ENCODE results near the gene KRT71.
"Not testable (repeated sequence)": the region's sequence is repeated elsewhere in the genome, so short reads cannot be mapped to it uniquely, and the experiment has no call there.

Gene KRT71

DNA sequence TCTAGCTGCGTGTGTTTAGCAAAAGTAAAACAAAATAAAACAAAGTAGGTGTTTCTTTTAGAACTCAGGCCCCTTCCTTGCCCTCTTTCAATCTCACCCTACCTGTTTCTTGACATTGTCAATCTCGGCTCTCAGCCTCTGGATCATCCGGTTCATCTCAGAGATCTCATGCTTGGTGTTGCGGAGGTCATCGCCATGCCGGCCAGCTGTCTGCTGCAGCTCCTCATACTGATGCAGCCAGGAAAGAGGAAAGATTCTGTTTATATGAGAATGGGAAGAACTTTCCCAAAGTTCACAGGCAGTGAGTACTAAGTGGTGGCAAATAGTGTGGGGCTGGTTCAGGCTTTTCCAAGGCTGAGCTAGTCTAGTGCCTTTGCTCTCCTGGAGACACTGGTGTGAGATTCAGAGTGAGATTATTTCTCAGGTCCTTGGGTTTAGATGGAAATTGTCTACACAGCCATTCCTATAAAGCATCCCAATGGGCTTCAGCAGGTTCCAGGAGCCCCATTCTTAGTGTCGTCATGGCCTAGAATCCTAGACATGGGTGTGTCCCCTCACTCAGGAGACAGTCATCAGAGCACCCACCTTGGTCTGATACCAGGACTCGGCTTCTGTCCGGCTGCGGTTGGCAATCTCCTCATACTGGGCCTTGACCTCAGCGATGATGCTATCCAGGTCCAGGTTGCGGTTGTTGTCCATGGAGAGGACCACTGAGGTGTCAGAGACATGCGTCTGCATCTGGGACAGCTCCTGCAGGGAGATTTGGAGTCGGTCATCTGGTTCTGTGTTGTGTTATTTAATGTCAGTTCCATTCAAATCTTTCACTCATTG is 35.7 kb downstream of the KRT71 start:
- Mint-ChIP-seq H3K4me3 (no peak overlapping the region), H3K9me3 (no peaks in the 10 kb centered on the region), H3K27me3 (peaks cover 2% of the 10 kb centered on the region), H3K4me1 (no peaks in the 10 kb centered on the region), H3K36me3 (no peaks in the 10 kb centered on the region), H3K27ac (no peak overlapping the region)
- no peak for DNase-seq (ENCODE audit: low spot score in 2 of 2)
- no peak for ATAC-seq (ENCODE audit: low read depth)

DNA sequence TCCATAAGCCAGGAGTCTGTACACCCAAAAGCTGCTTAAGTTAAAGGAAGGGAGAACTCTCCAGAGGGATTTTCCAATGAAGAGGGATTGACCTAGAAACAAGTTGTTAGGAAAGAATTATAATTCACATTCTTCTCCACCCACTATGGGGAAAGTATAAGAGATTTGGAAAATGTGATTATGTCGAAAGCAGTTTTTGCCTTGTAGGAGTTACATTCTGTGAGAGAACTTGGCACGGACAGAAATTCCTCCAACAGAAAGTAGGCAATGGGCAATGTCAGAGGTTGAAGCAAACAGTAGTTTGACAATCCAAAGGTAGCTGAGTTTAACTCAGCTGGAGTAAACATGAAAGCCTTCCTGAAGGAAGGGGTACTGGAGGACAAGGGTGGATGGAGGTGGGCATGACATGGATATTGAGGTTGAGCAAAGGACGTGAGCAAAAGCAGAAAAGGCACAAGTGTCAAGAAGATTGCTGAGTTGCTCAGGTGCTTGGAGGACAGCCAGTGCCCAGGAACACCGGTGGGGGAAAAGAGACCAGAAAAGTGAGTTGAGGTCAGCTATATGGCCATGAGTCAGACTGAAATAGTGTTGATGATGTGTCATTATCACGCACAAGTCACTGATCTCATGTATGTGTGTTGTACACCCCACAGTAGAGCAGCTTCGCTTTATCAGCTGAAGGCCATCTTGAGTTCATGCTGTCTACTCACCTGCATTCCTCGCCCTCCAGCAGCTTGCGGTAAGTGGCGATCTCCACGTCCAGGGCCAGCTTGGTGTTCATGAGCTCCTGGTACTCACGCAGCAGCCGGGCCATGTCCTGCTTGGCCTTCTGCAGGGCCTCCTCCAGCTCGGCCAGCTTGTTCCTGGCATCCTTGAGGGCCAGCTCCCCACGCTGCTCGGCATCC is 36.8 kb downstream of the KRT71 start:
- Mint-ChIP-seq H3K36me3 (no peaks in the 10 kb centered on the region), H3K27ac (no peak overlapping the region), H3K4me1 (no peaks in the 10 kb centered on the region), H3K9me3 (peaks cover 4% of the 10 kb centered on the region), H3K4me3 (no peak overlapping the region), H3K27me3 (peaks cover 3% of the 10 kb centered on the region)
- ATAC-seq (ENCODE audit: low read depth) (no peak), DNase-seq (ENCODE audit: low spot score in 2 of 2) (no peak)

DNA sequence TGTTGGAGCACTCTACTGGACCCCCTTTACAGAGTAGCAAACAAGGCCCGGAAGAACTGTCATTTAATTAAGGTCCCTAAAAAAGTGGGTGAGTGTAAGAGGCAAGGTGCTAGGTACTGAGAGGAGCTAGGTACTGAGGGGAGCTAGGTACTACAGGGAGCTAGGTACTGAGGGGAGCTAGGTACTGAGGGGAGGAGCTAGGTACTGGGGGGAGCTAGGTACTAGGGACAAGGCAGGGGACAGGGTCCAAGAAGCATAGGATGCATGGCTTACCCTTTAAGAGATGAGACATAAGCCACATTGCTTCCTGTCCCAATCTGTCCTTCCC is 37.7 kb downstream of the KRT71 start:
- Mint-ChIP-seq H3K4me1 (no peaks in the 10 kb centered on the region), H3K27ac (no peak overlapping the region), H3K9me3 (peaks cover 6% of the 10 kb centered on the region), H3K4me3 (no peak overlapping the region), H3K27me3 (peaks cover 4% of the 10 kb centered on the region), H3K36me3 (no peaks in the 10 kb centered on the region)
- no peak for ATAC-seq (ENCODE audit: low read depth)
- DNase-seq (ENCODE audit: low spot score in 2 of 2), result no peak

DNA sequence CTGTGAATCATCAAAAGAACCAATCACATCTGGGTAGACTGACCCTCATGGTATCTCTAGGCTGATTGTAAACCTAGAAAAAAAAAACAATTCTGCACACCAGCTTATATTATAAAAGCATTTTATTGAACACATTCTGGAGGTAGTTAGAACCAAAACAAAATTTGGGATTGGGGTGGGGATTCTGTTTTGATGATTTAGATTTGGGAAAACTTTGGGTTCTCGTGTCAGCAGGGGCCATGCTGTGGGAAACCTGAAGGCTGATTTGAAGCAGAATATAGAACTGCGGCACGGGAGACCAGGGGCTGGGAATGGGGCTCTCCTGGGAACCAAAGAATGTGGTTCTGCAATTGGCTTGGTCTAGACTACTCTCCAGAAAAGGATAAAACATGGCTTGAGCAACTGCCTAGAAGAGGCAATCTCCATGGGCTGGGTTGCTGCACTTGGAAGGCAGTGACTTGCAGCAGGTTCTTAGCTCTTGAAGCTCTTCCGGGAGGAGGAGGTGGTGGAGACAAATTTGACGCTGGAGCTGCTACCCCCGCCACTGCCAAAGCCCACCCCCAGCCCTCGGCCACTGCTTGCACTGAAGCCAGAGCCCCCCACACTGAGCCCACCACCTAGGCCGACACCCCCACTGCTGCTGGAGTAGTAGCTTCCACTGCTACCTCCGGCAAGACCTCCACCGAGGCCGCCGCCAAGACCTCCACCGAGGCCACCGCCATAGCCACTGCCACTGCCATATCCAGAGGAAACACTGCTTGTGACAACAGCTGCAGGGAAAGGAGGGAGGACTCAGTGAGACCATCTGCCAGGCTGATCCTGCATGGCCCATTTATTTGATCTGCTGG is 38.2 kb downstream of the KRT71 start:
- Mint-ChIP-seq H3K36me3 (no peaks in the 10 kb centered on the region), H3K4me1 (no peaks in the 10 kb centered on the region)

DNA sequence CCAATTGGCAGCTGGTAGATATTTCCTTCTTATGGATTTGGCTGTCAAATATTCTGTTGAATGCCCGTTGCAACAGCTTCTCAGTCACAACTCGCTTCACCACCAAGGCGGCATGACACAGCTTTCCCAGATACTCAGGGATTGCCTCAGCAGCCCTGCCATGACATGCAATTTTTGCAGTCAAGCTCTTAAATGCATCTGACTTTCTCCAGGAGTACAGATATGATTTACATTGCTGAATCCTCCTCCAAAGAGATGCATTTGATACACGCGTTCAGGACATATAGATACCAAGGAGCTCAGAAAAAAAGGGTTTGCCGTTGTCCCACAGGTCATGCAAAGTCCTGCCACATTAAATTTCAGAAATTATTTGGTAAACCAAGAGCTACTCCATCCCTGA is 39.2 kb downstream of the KRT71 start:
- Mint-ChIP-seq H3K4me3 (no peak overlapping the region), H3K36me3 (no peaks in the 10 kb centered on the region), H3K27me3 (peaks cover 9% of the 10 kb centered on the region), H3K9me3 (peaks cover 6% of the 10 kb centered on the region), H3K27ac (no peak overlapping the region), H3K4me1 (no peaks in the 10 kb centered on the region)
- no peak for ATAC-seq (ENCODE audit: low read depth)
- DNase-seq (ENCODE audit: low spot score in 2 of 2), result no peak

More for the DNA sequence above, 38.2 kb downstream of the KRT71 start:
- Mint-ChIP-seq H3K27me3 (peaks cover 7% of the 10 kb centered on the region), H3K9me3 (peaks cover 6% of the 10 kb centered on the region), H3K27ac (no peak overlapping the region), H3K4me3 (no peak overlapping the region)
- ATAC-seq (ENCODE audit: low read depth) (no peak), DNase-seq (ENCODE audit: low spot score in 2 of 2) (no peak)

DNA sequence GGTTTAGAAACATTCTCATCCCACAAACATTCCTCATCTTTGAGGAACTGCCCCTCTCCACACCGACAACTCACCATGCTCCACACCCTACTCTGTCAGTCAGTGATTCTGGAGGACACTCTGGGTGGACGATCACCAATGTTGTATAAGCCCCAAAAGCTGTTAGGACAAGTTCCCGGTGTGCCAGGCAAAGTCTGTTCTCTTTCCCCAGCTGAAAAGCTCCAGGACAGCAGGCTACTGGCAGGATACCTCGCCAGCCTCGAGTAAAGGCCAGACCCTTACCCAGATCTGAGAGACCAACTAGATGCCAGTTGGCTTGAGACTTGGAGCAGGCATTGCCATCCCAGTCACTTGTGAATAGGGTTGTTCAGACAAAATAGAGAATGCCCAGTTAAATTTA is 44.7 kb downstream of the KRT71 start:
- DNase-seq (ENCODE audit: low spot score in 2 of 2) (no peak), ATAC-seq (ENCODE audit: low read depth) (no peak)
- H3K27me3 Mint-ChIP-seq, result peaks cover 18% of the 10 kb centered on the region
- H3K4me3 Mint-ChIP-seq, result no peak overlapping the region
- H3K9me3 Mint-ChIP-seq, result peaks cover 6% of the 10 kb centered on the region
- H3K4me1 Mint-ChIP-seq, result no peaks in the 10 kb centered on the region
- no peaks in the 10 kb centered on the region for H3K36me3 Mint-ChIP-seq
- no peak overlapping the region for H3K27ac Mint-ChIP-seq

DNA sequence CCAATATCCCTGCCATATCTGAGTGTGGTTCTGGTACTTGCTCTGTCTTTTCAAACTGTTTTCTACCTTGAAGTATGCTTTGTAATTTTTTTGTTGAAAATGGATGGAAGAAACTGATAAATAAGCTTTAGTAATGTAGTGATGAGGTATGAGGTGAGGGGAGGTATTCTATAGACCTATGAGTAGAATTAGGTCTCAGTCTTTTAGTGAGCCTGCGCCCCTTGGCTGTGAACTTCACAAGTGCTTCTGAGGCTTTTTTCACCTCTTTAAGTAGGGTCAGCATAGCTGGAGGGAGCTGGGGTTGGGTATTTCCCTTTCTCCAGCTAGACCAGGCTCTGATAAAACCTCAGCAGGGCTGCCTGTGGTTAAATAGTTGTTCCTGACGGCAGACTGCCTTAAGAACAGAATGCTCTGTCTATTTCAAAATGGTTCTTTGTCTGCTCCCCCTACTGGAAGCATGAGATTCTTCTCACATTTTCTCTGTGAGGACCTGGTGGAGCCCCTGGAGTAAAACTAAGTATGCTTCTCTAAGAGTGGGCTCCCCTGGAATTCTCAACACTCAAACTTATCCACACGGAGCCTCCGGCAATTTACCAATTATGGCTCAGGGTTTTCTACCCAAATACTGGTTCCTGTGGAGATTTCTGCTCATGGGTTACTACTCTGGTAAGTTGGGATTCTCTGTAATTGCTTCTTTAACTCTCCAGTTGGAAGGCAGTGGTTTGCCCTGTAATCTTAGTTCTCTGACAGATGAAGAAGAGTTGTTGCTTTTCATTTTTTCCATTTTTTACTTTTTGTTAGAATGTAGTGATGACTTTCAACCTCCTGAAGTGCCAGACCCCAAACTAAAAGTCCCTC is 45.9 kb downstream of the KRT71 start:
- Mint-ChIP-seq H3K9me3 (peaks cover 6% of the 10 kb centered on the region), H3K4me3 (no peak overlapping the region), H3K27me3 (peaks cover 18% of the 10 kb centered on the region), H3K27ac (no peak overlapping the region), H3K36me3 (no peaks in the 10 kb centered on the region), H3K4me1 (no peaks in the 10 kb centered on the region)
- no peak for ATAC-seq (ENCODE audit: low read depth)
- no peak for DNase-seq (ENCODE audit: low spot score in 2 of 2)

DNA sequence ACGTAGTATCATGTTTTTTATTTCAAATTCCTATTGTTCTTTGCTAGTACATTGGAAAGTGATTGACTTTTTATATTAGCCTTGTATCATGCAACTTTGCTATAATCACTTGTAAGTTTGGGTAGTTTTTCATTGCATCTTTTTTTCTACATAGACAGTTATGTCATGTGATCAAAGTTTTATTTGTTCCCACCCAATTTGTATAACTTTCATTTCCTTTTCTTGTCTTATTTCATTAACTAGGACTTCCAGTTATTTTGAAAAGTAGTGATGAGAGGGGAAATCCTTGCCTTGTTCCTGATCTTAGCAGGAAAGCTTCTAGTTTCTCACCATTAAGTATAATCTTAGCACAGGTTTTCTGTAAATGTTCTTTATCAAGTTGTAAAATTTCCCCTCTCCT is 50.1 kb downstream of the KRT71 start:
- peaks cover 2% of the 10 kb centered on the region for H3K9me3 Mint-ChIP-seq
- ATAC-seq (ENCODE audit: low read depth), result no peak
- H3K4me1 Mint-ChIP-seq, result no peaks in the 10 kb centered on the region
- DNase-seq (ENCODE audit: low spot score in 2 of 2), result no peak
- H3K27ac Mint-ChIP-seq, result no peak overlapping the region
- H3K27me3 Mint-ChIP-seq, result peaks cover 13% of the 10 kb centered on the region
- H3K36me3 Mint-ChIP-seq, result no peaks in the 10 kb centered on the region
- H3K4me3 Mint-ChIP-seq, result no peak overlapping the region

DNA sequence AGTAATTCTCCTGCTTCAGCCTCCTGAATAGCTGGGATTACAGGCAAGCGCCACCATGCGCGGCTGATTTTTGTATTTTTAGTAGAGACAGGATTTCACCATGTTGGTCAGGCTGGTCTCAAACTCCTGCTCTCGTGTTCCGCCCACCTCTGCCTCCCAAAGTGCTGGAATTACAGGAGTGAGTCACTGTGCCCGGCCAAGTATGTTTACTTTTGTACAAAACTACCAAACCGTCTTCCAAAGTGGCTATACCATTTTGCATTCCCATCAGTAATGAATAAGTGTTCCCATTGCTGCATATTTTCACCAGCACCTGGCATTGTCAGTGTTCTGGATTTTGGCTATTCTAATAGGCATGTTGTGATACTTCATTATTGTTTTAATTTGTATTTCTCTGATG is 51.5 kb downstream of the KRT71 start:
- no peak for ATAC-seq (ENCODE audit: low read depth)
- no peak overlapping the region for H3K4me3 Mint-ChIP-seq
- H3K4me1 Mint-ChIP-seq, result no peaks in the 10 kb centered on the region
- H3K36me3 Mint-ChIP-seq, result no peaks in the 10 kb centered on the region
- peaks cover 10% of the 10 kb centered on the region for H3K27me3 Mint-ChIP-seq
- peaks cover 2% of the 10 kb centered on the region for H3K9me3 Mint-ChIP-seq
- H3K27ac Mint-ChIP-seq, result no peak overlapping the region
- DNase-seq (ENCODE audit: low spot score in 2 of 2), result no peak

DNA sequence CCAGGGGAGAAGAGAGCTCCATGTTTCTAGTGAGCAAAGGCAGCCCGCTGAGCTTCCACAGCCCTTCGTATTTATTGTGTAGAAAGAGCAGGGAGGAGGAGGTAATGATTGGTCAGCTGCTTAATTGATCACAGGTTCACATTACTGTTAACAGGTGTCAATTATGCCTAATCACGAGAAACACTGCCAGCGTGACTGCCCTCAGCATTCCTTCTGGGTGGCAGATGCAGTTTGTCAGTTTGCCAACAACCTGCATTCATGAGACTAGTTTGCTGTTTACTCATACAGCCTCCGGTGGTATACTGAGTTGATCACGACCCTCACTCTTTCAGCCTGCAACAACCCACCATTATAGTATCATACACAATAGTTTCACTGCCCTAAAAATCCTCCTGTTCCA is 52.4 kb downstream of the KRT71 start:
- not testable (repeated sequence) for H3K27ac Mint-ChIP-seq; H3K9me3 Mint-ChIP-seq; ATAC-seq (ENCODE audit: low read depth); DNase-seq (ENCODE audit: low spot score in 2 of 2); H3K4me3 Mint-ChIP-seq; H3K4me1 Mint-ChIP-seq; H3K36me3 Mint-ChIP-seq
- H3K27me3 Mint-ChIP-seq, result peaks cover 10% of the 10 kb centered on the region

DNA sequence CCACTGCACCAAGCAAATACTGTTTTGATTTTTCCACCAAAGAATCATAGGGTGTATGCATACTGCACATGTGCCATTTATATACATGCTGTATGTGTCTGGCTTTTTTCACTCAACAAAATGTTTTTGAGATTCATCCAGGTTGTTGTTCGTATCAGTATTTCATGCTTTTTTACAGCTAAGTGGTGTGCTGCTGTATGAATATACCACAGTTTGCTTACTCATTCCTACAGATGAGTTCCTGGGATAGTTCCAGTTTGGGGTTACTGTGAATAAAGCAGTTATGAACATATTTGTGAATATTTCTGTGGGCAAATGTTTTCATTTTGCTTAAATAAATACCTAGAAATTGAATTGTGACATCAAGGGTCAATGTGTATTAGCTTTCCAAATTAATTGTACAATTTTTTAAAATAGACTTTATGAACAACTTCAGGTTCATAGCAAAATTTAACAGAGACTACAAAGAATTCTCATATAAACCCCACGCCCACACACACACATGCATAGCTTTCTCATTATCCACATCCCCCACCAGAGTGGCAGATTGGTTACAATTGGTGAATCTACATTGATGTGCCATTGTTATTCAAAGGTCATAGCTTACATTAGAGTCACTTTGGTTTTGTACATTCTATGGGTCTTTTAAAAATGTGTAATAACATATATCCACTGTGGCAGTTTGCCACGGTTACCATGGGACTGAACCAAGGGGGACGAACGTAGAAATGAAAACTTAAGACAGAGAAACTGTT is 53.0 kb downstream of the KRT71 start:
- Mint-ChIP-seq H3K9me3 (peaks cover 2% of the 10 kb centered on the region), H3K4me1 (peaks cover 10% of the 10 kb centered on the region), H3K27ac (no peak overlapping the region), H3K36me3 (no peaks in the 10 kb centered on the region), H3K4me3 (no peak overlapping the region), H3K27me3 (peaks cover 7% of the 10 kb centered on the region)
- DNase-seq (ENCODE audit: low spot score in 2 of 2), result no peak
- no peak for ATAC-seq (ENCODE audit: low read depth)

DNA sequence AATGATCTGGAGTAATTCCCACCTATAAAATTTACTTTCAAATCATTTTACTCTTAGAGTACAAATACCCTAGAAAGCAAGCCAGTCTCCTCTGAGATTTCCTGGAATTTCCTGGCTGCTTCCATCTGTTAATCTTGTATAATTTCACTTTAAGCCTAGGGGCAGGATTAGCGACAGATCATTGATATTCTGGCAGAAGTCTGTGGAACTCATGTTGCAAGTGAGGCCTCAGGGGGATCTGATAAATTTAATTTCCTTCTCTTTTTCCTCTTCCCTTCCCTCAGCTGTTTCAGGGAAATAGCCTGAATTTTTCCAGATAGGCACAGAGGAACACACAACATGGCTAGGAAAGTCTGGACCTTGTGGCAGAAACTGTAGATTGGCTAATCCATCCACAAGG is 54.0 kb downstream of the KRT71 start:
- no peak for ATAC-seq (ENCODE audit: low read depth)
- no peak overlapping the region for H3K4me3 Mint-ChIP-seq
- H3K9me3 Mint-ChIP-seq, result peaks cover 2% of the 10 kb centered on the region
- H3K36me3 Mint-ChIP-seq, result no peaks in the 10 kb centered on the region
- H3K27ac Mint-ChIP-seq, result no peak overlapping the region
- DNase-seq (ENCODE audit: low spot score in 2 of 2), result no peak
- H3K4me1 Mint-ChIP-seq, result peaks cover 10% of the 10 kb centered on the region
- peaks cover 7% of the 10 kb centered on the region for H3K27me3 Mint-ChIP-seq

DNA sequence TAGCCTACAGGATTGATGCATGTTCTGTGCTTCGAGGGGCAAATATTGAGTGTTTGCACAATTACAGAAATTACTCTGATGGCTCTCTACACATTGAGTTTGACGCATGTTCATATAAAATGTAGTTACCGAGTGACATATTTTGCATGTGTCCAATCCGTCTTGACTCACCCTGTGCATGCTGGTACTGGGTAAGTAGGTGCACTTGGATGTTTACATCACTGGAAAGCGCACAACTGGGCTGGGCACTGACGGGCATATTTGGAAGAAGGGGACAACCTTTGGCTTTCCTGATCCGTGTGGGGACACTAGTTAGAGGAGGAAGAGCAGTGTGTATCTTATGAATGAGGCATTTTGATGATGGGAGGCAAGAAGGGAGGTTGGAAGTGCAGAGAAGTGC is 55.0 kb downstream of the KRT71 start:
- no peak for DNase-seq (ENCODE audit: low spot score in 2 of 2)
- ATAC-seq (ENCODE audit: low read depth), result no peak
- H3K36me3 Mint-ChIP-seq, result no peaks in the 10 kb centered on the region
- H3K4me3 Mint-ChIP-seq, result no peak overlapping the region
- H3K27me3 Mint-ChIP-seq, result peaks cover 10% of the 10 kb centered on the region
- H3K4me1 Mint-ChIP-seq, result peaks cover 10% of the 10 kb centered on the region
- H3K27ac Mint-ChIP-seq, result no peak overlapping the region
- peaks cover 2% of the 10 kb centered on the region for H3K9me3 Mint-ChIP-seq
